Limb (tissue), 2 donors: ENCODE results near the gene MYOM1.

Source experiments
- DNase-seq, 2 donors: peaks; one replicate each; pipeline ENCODE4 v3.0.0-alpha.2; 2016; ENCODE audit errors: extremely low spot score in 2 of 2

MYOM1 gene

DNA sequence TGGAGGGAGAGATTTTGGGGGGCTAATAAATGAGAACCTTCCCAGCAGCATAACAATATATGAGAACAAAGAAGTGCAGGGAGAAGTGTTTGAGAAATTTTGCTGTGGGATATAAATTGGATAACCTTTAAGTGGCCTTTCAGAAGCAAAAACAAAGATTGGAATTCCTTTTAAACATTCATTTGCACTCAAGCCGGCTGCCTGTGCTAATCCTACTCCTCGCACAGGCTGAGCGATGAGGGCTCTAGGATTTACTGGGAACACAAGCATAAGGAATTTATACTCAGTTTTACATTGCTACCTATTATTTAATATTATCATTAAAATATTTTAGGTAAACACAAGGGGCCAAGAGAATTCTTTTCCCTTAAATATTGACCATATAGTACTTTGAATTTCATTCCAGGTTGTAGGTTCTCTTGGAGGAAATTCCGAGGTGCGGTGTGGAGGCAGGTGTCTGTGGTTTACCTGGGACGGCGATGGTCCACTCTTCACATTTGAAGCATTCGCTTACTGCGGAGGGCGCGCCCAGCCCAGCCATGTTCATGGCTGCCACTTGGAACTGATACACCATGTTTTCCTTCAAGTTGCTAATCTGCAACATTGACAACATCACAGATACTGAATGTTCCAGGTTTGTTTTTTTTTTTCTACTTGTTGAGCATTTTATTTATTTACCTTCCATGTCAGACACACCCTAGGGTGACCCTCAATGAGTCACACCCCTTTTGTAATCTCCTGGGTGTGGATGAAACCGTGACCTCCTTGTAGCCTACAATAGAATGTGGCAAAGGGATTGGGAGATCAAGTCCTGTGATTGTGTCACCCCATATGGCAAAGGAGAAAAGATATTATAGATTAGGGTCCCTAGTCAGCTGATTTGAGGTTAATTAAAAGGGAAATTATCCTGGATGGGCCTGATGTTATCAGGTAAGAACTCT, 100.1 kb downstream of the MYOM1 start:
- DNase-seq, result no peak

DNA sequence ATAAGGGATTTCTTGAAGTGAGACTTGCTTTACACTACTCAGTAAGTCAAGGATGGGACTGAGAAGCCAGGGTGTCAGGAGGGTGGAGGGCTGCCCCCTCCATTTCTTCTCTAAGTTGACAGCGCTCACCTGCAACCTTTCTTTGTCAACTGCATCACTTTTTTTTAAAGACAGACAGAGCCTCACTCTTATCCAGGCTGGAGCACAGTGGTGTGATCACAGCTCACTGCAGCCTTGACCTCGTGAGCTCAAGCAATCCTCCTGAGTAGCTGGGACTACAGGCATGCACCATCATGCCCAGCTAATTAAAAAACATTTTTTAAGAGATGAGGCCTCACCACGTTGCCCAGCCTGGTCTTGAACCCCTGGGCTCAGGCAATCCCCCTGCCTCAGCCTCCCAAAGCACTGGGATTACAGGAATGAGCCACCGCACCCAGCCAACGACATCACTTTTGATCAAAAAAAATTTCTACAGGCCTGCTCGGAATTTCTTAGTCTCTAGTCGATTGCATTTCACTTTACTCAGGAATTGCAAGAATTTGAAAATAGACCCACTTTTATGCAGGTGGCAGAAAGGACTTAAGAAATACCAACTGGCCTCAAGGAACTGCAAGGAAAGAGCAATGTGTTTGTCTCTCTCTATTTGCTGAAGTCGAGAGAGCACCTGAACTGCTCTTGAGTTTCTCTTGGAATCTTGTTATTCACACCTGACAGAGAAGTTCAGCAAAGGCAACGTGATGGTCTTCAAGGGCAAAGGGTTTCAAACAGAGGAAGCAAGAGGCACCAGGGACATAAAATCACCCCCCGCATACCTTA, 101.4 kb downstream of the MYOM1 start:
- DNase-seq, result no peak

DNA sequence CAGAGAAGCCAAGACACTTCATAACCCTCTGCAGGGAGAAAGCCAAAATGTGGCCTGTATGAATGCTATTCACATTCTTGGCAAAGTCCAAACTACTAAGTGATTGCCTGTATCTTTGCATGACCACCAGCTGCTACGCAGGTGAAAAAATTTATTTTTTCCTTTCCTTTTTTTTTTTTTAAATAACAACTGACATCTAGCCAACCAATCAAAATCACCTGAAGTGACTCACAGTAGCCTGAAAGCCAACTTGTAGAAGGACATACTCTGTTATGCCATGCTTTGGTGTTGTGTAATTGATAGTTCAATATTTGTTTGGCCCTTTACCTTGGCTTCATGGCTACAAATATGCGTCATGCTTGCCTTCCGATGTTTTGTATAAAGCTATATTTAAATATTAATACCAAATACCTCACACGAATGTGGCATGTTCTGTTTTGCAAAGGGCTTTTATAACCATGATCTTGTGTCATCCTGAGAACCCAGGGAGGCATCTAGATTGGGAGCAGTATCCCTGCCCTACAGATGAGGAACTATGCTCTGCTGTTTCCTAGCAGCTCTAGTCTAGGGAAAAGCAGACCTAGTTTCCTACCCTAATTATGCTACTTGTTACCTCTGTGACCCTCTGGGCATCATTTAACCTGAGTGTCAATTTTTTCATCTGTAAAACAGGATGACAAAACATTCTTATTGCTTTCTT, 102.1 kb downstream of the MYOM1 start:
- no peak for DNase-seq

DNA sequence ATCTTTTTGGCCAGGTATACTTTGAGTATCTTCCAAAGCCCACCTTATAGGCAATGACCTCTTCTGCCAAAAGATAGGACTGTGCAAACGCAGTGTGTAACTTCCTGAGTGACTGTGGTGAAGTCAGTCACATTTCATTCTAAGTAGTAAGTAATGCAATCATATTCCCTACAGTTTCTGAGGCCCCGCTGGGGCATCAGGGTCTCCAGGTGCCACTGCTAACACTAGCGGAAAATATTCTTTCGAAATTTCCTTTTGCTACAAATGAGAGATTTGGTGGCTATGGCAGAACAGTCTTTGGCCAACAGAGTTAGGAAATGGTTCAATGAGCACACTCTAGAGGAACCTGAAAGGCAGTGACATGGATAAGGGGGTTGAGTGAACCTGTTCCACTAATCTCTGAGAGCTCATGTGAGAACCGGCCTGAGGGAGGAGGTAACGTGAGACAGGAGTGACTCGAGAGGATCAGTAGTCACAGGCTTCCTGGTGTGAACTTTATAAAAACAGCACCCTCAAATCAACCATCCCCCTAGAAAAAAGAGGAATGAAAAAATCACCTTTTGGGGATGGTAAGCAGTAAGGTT, 104.2 kb downstream of the MYOM1 start:
- no peak for DNase-seq

DNA sequence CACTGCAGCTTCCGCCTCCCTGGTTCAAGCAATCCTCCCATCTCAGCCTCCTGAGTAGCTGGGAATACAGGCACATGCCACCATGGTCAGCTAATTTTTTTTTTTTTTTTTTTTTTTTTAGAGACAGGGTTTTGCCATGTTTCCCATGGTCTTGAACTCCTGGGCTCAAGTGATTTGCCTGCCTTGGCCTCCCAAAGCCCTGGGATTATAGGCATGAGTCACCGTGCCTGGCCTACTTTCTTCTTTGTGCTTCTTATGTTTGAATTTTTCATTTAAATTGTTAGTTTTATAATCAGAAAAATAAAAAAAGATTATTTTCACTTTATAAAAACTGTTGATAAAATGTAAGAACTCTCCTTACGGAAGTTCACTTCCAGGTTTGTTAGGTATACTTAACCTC, 105.3 kb downstream of the MYOM1 start:
- DNase-seq, result no peak

DNA sequence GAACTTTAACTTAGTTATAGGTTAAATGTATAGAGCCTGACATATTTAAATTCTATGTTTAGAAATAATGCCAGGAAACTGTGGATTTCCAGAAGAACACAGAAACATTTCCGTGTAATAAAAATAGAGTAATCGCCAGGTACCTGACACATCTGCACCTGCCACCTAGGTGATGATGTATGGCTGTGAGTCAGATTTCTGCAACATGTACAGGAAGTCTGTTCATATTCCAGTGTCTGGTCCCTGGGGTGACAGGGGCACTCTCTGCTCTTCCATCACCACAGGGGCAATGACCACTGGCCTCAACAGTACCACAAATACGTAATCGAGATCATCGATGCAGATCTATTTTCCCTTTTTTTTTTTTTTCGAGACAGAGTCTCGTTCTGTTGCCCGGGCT, 105.7 kb downstream of the MYOM1 start:
- no peak for DNase-seq

DNA sequence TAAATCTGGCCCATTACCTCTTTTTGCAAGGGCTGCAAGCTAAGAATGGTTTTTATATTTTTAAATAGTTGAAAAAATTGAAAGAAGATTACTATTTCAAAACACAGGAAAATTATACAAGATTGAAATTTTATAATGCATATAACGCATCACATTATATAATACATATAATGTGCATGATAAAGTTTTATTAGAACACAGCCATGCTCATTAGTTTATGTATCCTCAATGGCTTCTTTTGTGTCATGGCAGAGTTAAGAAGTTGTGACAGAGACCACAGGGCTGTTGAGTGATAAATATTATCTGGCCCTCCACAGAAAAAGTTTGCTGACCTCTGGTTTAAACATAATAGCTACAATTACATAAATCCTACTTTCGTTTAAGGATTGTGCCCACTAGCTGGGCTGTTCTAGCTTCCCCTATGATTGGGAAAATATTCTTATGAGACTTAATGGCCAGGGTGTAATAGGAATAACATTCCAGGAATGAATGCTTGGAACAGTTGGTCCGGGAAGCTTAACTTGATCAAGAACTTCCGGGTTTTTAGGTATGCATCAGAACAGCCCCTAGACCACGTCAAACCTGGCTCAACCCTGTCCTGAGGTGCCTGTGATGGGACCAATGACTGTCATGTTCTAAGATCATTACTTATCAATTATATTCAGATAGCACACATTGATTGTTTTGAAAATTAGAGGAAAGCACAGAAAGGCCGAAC, 108.1 kb downstream of the MYOM1 start:
- DNase-seq, result no peak

DNA sequence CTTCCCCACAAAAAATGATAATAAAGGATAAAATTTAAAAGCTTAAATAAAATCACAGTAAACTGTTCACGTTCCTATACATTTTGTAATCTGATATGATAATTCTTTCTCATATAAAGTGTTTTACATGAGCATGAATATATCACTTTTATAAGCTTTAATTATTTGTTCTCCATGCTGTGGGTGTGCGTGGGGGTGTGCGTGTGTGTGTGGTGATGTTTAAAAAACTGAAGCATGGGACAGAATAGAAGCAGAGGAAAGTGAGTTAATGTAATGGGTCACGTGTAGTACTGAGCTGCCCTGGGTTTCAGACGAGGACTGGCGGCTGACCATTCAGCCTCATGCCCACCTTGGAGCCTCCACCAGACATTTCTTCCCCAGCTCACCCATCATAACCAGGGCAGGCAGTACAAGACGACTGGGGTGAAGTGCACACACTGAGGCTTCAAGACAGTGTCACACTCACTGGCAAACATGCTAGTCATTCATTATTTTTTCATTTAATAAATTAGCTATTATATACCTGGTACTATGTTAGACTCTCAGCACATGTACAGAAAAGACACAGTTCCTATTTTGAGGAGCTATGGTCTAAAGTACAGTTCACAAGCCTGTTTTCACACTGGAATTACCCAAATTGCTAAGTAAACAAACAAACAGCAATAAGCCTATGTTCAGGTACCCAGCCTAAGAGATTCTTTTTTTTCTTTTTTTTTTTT, 109.6 kb downstream of the MYOM1 start:
- no peak for DNase-seq

DNA sequence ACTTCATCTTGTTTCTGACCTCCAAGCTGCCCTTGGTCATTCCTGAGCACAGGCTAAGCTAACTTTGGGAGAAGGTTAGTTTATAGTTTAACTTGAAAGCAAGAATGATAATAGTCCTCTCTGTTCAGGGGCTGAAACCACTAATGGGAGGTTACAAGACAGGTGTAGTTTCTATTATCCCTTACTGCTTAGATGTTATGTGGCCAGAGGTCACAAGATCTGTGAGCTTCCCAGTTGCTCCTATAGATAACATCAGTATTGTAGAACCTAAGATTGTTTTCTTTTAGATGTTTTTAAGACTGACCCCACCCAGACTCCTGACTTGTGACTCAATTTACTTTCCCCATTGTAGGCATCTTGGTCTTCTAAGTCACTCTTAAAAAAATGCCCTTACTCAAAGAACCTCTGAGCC, 112.0 kb downstream of the MYOM1 start:
- no peak for DNase-seq

DNA sequence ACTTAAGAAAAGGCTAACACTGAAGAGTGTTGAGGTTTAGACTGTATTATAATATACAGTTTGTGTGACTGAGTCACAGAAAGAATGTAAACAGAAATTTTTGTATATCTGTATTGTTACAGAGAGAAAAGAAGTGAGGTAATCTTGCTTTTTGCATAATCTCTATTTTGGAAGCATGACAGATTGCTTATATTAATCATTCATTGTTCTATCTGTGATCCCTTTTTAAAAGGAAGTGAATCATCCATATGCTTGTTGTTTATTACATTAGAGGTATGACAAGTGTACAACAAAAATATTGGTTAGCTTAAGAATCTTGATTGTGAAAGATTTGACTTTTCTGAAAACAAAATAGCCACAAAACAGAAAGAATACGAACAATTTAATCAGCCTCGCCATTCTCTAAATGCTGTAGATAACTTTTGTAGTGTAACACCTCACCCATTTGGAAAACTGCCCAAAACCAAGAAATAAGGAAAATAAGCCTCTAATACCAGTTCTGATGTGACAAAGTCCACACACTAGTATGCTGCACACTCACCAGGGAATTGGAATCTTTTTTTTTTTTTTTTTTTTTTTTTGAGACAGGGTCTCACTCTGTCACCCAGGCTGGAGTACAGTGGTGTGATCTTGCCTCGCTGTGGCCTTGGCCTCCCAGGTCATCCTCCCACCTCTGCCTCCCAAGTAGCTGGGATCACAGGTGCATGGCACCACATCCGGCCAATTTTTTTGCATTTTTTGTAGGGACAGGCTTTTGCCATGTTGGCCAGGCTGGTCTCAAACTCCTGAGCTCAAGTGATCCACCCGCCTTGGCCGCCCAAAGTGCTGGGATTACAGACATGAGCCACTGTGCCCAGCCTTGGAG, 115.3 kb downstream of the MYOM1 start:
- no peak for DNase-seq

DNA sequence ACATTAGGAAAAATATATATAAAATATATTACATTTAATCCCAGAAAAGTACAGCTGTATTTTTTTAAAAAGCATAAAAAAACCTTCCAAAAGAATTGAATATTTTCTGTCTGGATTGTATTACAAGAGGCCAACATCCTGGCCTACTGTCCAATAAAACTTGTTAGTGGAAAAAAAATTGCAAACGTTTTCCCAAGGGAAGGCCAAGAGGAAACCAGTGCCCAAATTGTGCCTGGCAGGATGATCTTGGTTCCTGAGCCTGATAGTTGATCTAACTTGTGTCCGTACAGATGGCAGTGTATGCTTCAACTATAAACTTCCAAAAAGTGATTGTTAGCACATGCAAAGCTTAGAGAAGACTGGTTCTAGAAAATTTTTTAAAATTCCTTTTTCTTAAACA, 116.2 kb downstream of the MYOM1 start:
- no peak for DNase-seq

DNA sequence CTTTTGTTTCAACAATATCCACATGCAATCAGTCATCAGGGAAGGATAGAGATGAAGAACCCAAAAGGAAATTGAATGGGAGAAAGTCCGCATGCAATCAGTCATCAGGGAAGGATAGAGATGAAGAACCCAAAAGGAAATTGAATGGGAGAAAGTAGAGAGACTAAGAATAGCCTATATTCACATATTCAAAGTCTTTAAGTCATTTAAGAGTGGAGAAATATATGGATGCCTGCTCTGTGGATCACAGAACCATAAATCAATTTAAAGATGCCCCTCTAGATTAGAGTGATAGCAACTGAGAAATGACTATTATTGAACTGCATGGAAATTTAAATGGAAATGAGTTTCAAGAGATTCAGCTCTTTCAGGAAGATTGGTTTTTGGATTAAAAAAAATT, 116.8 kb downstream of the MYOM1 start:
- no peak for DNase-seq

DNA sequence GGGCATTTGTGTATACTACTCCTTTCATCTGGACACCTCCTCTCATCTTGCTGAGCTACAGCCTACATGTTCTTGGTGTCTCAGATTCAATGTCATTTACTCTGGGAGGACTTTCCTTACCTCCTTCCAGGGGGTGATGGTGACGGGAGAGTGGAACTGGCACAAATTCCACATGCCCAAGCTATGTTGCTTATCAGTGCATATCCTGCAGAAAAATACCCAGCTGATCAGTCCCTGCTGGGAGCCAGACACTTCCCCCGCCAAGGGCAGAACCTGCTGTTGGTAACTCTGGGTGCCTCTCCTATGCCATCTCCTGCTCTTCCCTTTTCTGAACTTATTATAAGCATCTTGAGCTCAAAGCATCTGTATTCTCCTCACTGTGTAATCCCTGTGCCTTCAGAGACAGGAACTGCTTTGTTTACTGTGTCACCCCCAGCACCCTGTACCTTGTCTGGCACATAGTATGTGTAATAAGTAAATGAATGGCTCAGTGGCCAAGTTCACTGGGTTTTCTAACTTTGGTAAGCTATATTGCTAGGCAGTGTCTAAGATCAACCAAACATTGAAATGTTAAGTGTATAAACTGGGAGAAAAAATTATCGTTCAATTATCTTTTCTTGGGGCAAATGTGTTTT, 119.2 kb downstream of the MYOM1 start:
- no peak for DNase-seq

DNA sequence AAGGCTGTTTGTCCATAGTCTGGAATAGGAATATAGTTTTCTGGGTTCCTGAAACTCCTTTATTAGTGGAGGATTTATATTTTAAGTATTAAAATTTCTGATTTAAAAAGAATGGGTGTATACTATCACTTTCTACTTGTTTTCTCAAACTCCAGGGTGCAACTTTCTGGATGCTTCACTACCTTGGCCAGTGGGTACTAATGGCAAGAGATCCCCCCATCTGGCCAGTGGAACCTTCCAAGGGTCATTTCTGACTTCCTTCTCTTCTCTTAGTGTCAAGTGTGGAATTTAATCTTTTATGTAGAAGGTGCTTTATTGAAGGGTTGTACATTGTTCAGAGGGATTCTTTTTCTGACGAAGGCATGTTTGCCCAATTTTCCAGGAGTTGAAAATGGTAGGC, 120.4 kb downstream of the MYOM1 start:
- DNase-seq, result no peak

DNA sequence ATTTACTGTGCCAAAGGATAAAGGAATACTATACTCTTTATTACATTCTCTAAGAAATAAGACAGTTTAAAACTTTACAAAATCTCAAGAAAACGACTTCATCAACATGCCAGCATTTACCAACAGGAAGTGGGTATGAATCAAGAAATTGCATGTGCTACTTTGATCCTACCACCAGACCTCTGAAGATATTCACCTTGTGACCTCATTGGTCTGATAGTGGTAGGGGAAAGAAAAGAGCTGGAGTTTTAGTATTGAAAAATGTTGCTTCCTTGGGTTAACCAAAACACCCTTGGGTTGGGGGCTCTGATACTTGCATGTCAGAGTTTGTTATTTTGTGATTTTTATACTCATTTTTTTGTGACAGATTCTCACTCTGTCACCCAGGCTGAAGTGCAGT, 122.7 kb downstream of the MYOM1 start:
- DNase-seq, result no peak

DNA sequence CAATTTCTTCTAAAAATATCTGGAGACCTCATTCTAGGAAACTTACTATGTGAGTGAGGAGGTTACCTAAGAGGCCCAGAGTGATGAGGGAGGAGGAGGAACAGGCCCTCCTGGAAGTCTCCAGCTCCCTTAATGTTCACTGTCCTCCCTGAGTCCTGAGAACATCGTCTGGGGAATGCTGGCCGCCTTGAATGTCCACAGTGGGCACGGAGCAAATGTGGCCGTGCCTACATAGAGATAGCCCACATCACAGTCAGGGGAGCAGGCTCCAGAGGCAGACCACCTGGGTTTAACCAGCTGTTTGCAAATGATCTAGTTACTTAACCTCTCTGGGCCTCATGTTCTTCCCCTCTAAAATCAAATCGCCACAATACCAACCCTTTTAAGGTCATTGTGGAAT, 123.8 kb downstream of the MYOM1 start:
- no peak for DNase-seq

DNA sequence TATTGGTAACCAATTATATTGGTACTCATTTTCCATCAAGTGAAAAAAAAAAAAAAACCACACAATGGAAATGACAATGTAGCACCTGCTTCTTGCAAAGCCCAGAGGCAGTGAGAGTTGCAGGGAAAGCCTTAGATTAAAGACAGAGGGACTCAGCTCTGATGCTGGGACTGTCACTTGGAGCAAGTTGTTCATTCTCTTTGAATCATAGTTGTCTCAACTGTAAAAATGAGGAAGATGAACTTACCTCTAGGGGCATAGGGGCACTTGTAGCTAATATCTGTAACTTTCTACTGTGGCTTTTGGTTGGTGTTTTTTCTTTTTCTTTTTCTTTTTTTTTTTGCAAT, 125.5 kb downstream of the MYOM1 start:
- no peak for DNase-seq

DNA sequence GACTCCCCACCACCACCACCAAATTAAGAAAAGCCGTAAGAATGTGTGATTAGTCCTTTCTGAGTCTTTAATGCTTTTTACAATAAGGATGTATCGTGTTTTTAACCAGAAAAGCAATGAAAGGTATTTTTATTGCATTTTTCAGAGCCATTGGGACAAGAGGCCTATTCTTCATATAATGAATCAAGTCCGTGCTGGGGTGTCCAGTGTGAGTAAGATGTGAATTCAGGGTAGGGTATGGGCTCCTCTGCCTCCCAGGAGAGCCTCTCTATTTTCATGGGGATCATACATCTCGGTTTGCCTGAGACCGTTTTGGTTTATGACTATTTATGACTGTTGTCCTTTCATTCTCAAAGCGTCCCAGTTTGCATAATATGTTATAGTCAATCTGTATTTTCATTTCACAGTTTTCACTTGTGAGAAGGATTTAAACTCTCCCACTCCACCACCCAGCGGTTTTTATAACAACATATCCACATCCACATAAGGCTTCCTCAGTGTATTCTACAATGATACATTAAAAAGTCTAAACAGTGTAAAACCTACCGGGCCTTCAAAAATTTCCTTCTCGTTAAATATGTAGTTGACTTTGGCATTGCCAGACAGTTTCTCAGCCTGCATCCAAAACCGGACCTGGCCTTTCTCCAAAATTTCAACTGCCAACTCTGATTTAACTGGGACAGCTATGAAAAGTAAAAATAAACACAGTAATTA, 126.0 kb downstream of the MYOM1 start:
- no peak for DNase-seq
